ENCODE data around the gene CFAP69.

The CFAP69 gene

DNA sequence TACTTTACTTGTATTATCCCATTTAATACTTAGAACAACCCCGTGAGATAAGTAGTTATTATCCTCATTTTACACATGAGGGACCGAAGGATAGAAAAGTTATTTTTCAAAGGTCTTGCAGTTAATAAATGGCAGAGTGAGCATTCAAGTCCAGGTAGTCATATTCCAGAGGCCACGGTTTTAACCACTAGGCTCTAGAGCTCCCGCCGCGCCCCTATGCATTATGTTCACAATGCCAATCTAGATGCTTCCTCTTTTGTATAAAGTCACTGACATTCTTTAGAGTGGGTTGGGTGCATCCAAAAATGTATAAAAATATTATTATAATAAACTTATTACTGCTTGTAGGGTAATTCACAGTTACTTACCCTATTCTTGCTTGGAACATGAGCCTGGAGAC, 11.4 kb upstream of the CFAP69 start:
- TF ChIP-seq FOXM1 (IDR thresholded peaks at IDR 0.05; ENCODE audit: borderline replicate concordance, low read depth) (no peak), CREB1 (IDR thresholded peaks at IDR 0.05; ENCODE audit: low read depth) (no peak), NFIC (IDR thresholded peaks at IDR 0.05) (no peak), ZBTB7A (IDR thresholded peaks at IDR 0.05; ENCODE audit: low read depth) (no peak), RAD21 (IDR thresholded peaks at IDR 0.05; ENCODE audit: low read depth) (no peak), YY1 (IDR thresholded peaks at IDR 0.05; ENCODE audit: low read depth) (no peak), EGR1 (IDR thresholded peaks at IDR 0.05) (no peak), TEAD4 (IDR thresholded peaks at IDR 0.05) (no peak), TAF1 (IDR thresholded peaks at IDR 0.05; ENCODE audit: low read depth) (no peak), CEBPB (IDR thresholded peaks at IDR 0.05) (no peak), TCF12 (IDR thresholded peaks at IDR 0.05; ENCODE audit: low read depth) (no peak), EP300 (IDR thresholded peaks at IDR 0.05; ENCODE audit: borderline replicate concordance) (no peak)
- TF ChIP-seq, protein P1, sequence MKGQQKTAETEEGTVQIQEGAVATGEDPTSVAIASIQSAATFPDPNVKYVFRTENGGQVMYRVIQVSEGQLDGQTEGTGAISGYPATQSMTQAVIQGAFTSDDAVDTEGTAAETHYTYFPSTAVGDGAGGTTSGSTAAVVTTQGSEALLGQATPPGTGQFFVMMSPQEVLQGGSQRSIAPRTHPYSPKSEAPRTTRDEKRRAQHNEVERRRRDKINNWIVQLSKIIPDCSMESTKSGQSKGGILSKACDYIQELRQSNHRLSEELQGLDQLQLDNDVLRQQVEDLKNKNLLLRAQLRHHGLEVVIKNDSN (IDR thresholded peaks at IDR 0.05) = no peak
- TF ChIP-seq, protein P2, sequence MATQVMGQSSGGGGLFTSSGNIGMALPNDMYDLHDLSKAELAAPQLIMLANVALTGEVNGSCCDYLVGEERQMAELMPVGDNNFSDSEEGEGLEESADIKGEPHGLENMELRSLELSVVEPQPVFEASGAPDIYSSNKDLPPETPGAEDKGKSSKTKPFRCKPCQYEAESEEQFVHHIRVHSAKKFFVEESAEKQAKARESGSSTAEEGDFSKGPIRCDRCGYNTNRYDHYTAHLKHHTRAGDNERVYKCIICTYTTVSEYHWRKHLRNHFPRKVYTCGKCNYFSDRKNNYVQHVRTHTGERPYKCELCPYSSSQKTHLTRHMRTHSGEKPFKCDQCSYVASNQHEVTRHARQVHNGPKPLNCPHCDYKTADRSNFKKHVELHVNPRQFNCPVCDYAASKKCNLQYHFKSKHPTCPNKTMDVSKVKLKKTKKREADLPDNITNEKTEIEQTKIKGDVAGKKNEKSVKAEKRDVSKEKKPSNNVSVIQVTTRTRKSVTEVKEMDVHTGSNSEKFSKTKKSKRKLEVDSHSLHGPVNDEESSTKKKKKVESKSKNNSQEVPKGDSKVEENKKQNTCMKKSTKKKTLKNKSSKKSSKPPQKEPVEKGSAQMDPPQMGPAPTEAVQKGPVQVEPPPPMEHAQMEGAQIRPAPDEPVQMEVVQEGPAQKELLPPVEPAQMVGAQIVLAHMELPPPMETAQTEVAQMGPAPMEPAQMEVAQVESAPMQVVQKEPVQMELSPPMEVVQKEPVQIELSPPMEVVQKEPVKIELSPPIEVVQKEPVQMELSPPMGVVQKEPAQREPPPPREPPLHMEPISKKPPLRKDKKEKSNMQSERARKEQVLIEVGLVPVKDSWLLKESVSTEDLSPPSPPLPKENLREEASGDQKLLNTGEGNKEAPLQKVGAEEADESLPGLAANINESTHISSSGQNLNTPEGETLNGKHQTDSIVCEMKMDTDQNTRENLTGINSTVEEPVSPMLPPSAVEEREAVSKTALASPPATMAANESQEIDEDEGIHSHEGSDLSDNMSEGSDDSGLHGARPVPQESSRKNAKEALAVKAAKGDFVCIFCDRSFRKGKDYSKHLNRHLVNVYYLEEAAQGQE (IDR thresholded peaks at IDR 0.05; ENCODE audit: low read depth) = no peak
- TF ChIP-seq, protein P3, sequence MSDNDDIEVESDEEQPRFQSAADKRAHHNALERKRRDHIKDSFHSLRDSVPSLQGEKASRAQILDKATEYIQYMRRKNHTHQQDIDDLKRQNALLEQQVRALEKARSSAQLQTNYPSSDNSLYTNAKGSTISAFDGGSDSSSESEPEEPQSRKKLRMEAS (IDR thresholded peaks at IDR 0.05) = no peak

DNA sequence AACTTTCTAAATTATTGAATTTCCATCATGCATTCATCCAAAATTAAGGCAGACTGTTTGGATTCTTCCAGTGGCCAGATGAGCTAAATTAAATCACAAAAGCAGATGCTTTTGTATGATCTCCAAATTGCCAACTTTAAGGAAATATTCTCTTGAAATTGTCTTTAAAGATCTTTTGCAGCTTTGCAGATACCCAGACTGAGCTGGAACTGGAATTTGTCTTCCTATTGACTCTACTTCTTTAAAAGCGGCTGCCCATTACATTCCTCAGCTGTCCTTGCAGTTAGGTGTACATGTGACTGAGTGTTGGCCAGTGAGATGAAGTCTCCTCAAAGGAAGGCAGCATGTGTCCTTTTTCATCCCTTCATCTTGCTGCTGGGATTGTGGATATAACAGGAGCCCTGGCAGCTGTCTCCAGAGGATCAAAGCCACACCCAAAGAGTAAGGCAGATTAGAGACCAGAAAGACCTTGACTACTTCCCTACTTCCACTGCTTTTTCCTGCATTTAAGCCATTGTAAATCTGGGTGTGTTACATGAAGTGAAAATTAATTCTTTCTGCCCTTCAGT, 8.2 kb upstream of the CFAP69 start:
- no peak for TF ChIP-seq TEAD4 (IDR thresholded peaks at IDR 0.05)
- TF ChIP-seq, protein P1 (IDR thresholded peaks at IDR 0.05) = no peak
- TF ChIP-seq NFIC (IDR thresholded peaks at IDR 0.05) = no peak
- no peak for TF ChIP-seq CEBPB (IDR thresholded peaks at IDR 0.05)
- no peak for TF ChIP-seq TCF12 (IDR thresholded peaks at IDR 0.05; ENCODE audit: low read depth)
- TF ChIP-seq, protein P3 (IDR thresholded peaks at IDR 0.05) = no peak
- no peak for TF ChIP-seq TAF1 (IDR thresholded peaks at IDR 0.05; ENCODE audit: low read depth)
- no peak for TF ChIP-seq FOXM1 (IDR thresholded peaks at IDR 0.05; ENCODE audit: borderline replicate concordance, low read depth)
- TF ChIP-seq, protein P2 (IDR thresholded peaks at IDR 0.05; ENCODE audit: low read depth) = no peak
- no peak for TF ChIP-seq EP300 (IDR thresholded peaks at IDR 0.05; ENCODE audit: borderline replicate concordance)
- no peak for TF ChIP-seq CREB1 (IDR thresholded peaks at IDR 0.05; ENCODE audit: low read depth)
- no peak for TF ChIP-seq EGR1 (IDR thresholded peaks at IDR 0.05)
- no peak for TF ChIP-seq ZBTB7A (IDR thresholded peaks at IDR 0.05; ENCODE audit: low read depth)
- no peak for TF ChIP-seq YY1 (IDR thresholded peaks at IDR 0.05; ENCODE audit: low read depth)
- TF ChIP-seq RAD21 (IDR thresholded peaks at IDR 0.05; ENCODE audit: low read depth) = no peak

DNA sequence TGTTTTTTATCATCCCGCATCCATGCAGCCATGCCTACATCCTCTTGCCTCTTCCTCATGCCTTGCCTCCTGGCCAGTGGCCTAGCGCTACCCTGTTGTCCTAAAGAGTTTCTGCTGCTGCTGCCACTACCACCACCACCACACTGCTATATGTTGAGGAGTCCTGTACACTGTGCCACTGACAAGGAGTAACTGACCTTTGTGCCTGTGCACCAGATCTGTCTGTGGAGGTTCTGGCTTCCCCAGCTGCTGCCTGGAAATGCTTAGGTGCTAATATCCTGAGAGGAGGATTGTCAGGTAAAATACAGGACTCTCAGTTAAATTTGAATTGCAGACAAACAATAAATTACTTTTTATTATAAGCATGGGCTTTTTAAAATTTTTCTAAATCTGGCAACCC, 7.0 kb upstream of the CFAP69 start:
- TF ChIP-seq TAF1 (IDR thresholded peaks at IDR 0.05; ENCODE audit: low read depth) (no peak), EGR1 (IDR thresholded peaks at IDR 0.05) (no peak), FOXM1 (IDR thresholded peaks at IDR 0.05; ENCODE audit: borderline replicate concordance, low read depth) (no peak), NFIC (IDR thresholded peaks at IDR 0.05) (no peak), EP300 (IDR thresholded peaks at IDR 0.05; ENCODE audit: borderline replicate concordance) (no peak), YY1 (IDR thresholded peaks at IDR 0.05; ENCODE audit: low read depth) (no peak), RAD21 (IDR thresholded peaks at IDR 0.05; ENCODE audit: low read depth) (no peak), ZBTB7A (IDR thresholded peaks at IDR 0.05; ENCODE audit: low read depth) (no peak), CREB1 (IDR thresholded peaks at IDR 0.05; ENCODE audit: low read depth) (no peak)
- TF ChIP-seq, protein P2 (IDR thresholded peaks at IDR 0.05; ENCODE audit: low read depth) = no peak
- TF ChIP-seq, protein P1 (IDR thresholded peaks at IDR 0.05) = no peak

DNA sequence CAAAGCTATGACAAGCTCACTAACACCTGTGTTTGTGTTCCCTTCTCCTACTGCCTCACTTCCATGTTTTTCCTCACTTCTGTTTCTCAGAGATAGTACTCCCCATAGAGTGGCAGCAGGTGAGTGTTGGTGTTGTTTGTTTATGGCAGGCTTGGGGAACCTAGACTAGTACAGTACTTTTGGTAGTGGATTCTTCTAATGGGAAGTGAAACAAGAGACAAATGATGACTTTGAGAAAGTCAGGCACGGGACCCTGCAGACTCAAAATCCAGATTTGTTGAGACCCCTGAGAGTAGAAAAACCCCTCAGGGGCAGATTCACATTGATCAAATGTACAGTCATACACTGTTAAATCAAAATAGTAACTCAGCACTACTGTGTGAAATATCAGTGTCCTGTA, 6.4 kb upstream of the CFAP69 start:
- no peak for TF ChIP-seq NFIC (IDR thresholded peaks at IDR 0.05)
- no peak for TF ChIP-seq TCF12 (IDR thresholded peaks at IDR 0.05; ENCODE audit: low read depth)
- TF ChIP-seq ZBTB7A (IDR thresholded peaks at IDR 0.05; ENCODE audit: low read depth) = no peak
- TF ChIP-seq, protein P2 (IDR thresholded peaks at IDR 0.05; ENCODE audit: low read depth) = no peak
- no peak for TF ChIP-seq TAF1 (IDR thresholded peaks at IDR 0.05; ENCODE audit: low read depth)
- TF ChIP-seq YY1 (IDR thresholded peaks at IDR 0.05; ENCODE audit: low read depth) = no peak
- no peak for TF ChIP-seq RAD21 (IDR thresholded peaks at IDR 0.05; ENCODE audit: low read depth)
- no peak for TF ChIP-seq CREB1 (IDR thresholded peaks at IDR 0.05; ENCODE audit: low read depth)

All from Ishikawa (cell line).